GM18951 (cell line): Measurements from ENCODE around the gene F11.

Experiments used
- POLR2A ChIP-seq: IDR thresholded peaks from 4 replicates; pipeline ENCODE4 v1.6.1; 2011; ENCODE audit warnings: mild to moderate bottlenecking; ENCODE audit not compliant: insufficient read length, insufficient read depth; ENCODE audit errors: extremely low read depth
- in situ Hi-C: fragments of 300-500 bp; cut with MboI; formaldehyde crosslinking; loops from one replicate; pipeline ENCODE4 v1.12.0; 2022; ENCODE audit warnings: low sequenced_read_pairs, mixed read lengths, inconsistent platforms; ENCODE audit not compliant: unreplicated experiment

F11 gene

DNA sequence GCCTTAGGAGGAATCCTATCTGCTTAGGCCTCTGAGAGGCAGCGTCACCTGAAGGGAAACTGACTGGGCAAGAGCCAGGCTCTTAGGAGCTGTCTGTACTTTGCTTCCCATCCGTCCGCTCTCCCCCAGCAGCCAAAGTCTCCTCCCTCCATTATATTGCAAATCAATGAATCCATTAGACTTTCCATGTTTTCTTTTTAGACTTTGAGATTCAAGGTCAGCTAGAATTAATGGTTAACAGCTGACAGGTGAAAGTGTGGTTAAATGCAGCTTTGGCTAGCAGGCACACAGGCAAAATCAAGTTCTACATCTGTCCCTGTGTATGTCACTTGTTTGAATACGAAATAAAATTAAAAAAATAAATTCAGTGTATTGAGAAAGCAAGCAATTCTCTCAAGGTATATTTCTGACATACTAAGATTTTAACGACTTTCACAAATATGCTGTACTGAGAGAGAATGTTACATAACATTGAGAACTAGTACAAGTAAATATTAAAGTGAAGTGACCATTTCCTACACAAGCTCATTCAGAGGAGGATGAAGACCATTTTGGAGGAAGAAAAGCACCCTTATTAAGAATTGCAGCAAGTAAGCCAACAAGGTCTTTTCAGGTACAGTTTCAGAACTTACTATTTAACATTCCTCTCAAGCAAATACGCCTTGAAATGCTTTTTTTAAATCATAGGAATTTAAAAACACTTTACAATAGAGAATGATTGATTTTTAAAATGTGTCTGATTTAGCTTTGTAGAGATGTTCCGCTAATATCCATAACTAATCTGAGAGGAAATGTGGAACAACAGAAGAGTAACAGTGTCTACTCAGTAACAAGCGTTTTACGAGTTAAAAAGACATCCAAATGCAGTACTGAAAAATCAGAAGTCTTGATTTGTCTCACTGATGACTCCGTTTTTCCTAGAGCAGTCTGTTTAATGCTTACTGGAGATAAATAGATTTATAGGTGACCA, at the start of gene F11:
Gene F11, plus strand, starts transcription at position 507 of the 970 bp plus-strand sequence. CDS start 948 bp downstream, outside the sequence.
- in situ Hi-C loops, result no loop called here
- TF ChIP-seq POLR2A, result no peak

DNA sequence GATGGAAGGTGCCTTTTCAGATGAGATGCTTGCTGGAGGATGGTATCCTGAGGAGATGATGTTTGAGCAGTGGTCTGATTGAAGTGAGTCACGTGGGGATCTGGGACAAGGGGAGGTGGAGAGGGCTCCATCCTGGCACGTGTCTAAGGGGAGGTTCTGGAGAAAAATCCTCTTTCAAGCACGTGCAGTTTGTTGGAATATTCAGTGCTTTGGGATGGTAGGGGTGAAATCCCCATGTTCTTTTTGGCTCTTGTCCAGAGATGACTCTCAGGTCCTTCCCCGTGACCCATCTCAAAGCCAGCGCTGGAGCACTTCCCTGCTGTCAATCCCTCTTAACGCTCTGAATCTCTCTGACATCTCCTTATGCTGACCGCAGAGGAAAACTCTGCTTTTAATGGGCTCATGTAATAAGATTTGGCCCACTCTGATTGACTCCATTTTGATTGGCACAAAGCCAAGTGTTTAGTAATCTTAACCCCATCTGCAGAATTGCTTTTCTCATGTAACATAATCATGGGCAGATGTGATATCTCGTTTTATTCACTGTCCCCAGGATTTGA, 49.4 kb upstream of the F11 start:
- in situ Hi-C loops, result no loop called here
- TF ChIP-seq POLR2A, result no peak

DNA sequence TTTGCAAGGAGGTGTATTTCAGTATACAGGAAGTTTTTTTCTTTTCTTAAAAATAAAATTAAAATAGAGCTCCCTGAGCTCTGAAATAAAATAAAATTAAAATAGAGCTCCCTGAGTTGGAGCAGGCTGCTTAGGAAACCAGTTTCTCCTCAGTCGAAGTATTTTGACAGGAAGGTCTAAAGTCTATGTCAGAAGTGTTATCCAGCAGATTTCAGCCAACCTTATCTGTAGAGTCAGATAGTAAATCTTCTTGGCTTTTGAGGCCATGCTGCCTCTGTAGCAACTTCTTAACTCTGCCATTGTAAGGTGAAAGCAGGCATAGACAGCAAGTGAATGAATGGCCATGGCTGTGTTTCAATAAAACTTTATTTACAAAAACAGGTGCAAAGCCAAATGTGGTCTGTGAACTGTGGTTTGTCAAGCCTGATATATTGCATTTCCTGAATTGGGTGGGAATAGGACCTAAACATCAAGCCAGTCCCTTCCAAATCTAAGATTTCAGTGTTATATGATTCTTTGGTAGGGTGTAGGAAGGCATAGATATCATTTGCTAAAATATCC, 48.2 kb upstream of the F11 start:
- in situ Hi-C loops, result no loop called here
- TF ChIP-seq POLR2A, result no peak

DNA sequence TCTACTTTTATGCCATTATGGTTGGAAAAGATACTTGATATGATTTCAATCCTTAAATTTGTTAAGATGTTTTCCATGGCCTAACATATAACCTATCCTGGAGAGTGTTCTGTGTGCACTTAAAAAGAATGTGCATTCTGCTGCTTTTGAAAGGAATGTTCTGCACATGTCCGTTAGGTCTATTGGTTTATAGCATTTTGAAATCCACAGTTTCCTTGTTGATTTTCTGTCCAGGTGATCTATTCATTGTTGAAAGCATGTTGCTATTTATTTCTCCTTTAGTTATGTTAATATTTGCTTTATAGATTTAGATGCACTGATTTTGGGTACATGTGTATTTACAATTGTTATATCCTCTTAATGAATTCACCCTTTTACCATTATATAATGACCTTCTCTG, 44.4 kb upstream of the F11 start:
- no peak for TF ChIP-seq POLR2A
- in situ Hi-C loops, result no loop called here

DNA sequence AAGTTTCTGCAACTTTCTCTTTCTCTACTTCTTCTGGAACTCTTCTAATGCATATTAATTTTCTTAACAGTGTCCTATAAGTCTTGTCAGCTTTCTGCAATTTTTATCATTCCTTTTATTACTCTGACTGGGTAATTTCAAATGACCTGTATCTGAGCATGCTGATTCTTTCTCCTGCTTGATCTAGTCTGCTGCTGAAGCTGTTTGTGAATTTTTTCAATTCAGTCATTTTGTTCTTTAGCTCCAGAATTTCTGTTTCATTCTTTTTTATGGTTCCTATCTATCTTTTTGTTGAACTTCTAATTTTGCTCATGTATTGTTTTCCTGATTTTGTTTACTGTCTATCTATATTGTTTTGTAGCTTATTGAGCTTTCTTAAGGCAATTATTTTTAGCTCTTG, 40.1 kb upstream of the F11 start:
- no peak for TF ChIP-seq POLR2A
- in situ Hi-C loops, result no loop called here

DNA sequence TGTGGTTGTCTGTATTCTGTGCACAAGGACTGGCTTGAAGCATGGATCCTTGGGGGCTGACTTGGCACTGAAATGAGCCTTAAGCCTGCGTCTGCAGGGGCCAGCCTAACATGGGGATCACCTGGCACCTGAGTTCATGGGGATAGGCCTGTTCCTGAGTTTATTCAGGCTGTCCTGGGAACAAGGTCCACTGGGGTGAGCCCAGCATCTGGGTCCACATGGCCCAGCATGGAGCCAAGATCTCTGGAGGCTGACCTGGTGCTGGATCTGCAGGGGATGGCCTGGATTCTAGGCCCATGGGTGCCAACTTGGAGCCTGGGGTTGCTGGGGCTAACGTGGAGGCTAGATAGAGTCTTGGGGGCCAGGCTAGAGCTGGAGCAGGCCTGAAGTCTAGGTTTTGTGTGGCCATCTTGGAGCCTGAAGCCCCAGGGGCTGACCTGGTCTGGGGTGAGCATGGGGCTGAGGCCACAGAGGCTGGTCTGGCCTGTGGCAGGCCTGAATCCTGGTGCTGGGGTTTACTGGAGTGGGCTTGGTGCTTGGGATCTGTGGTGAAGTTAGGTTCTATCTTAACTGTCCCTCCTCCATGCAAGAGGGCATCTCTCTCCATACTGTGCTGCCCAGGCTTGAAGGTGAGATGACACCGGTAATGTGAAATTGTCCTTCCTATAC, 39.3 kb upstream of the F11 start:
- TF ChIP-seq POLR2A, result no peak
- in situ Hi-C loops, result no loop called here

DNA sequence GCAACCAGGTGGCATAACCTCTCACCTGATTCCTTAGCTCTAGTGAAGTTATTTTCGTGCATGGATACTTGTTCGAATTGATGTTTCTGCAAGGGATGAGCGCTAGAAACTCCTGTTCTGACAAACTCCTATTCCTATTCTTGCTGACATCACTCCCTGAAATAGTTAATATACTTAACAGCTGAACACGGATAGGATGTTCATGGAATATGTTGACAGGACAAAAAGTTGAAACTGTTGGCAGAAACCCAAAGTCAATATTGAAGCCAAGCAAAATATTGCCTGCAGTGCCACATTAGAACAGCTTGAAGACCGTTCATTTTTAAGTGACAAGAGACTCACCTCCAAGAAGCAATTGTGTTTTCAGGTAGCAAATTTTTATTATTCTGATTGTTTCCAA, 38.8 kb upstream of the F11 start, which contains the start of gene KLKB1:
Gene KLKB1, plus strand, starts transcription at position 287 of the 400 bp plus-strand sequence. CDS start 689 bp downstream, outside the sequence.
- TF ChIP-seq POLR2A, result no peak
- in situ Hi-C loops, result no loop called here

DNA sequence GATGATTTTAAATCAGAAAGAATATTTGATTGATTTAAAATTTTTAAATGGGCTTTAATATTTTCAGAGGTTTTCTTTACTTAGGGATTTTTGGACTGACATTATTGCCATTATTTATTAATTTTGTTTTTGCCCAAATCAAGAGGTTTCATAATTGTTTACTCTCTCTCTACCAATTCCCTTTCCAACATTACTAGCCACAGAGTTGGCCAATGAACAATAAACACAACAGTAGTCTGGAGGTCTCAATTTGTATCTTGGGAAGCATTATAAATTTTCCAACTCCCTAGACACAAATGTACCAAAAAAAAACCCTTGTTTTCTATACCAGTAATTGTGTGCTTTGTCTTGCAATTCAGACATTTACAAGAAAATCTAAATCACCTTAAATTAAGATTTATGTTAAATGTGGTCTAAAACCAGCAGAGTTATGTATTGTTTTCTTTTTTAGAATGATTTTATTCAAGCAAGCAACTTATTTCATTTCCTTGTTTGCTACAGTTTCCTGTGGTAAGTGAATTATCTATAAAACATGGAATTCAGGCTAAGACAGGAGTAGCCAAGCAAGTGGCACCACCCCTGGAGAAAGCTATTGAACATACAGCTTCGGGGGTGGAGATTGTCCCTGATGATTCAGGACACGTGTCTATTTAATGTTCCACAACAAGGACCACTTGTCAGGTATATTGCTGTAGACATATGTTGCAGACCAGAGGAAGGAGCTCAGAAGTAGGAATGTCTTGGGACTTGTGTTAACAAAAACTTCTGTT, 38.1 kb upstream of the F11 start:
- in situ Hi-C loops, result no loop called here

DNA sequence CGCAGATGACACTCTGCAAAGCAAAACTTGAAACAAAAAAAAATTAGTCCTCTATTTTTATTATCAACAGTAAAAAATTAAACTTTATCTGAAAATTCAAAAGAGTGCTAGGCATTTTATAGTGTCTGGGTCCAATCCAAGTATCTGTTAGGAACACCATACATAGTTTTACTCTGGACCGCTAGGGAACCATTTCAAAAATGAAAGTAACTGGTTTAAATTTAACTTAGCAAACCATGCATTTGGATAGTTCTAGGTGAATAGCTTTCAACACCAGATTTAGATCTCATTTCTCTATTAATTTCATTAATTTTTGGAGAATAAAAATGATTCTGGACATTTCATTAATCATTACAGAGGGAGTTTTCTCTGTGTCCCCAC, 37.5 kb upstream of the F11 start:
- in situ Hi-C loops, result no loop called here
- TF ChIP-seq POLR2A, result no peak

More for the DNA sequence above, 38.1 kb upstream of the F11 start:
- no peak for TF ChIP-seq POLR2A

DNA sequence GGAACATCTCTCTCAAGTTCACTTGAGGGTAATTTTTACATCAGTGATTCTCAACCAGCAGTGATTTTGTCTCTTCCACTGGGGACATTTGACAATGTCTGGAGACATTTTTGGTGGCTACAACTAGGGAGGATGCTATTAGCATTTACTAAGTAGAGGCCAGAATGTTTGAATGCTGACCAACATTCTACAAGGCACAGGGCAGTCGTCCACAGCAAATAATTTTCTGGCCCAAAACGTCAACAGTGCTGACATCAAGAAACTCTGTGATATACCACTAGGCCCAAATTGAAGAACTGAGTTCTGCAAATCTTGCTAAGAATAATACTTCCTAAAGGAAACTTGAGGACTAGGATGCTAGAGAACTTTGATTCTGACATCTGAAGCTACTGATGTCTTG, 31.6 kb upstream of the F11 start:
- in situ Hi-C loops, result no loop called here
- no peak for TF ChIP-seq POLR2A

DNA sequence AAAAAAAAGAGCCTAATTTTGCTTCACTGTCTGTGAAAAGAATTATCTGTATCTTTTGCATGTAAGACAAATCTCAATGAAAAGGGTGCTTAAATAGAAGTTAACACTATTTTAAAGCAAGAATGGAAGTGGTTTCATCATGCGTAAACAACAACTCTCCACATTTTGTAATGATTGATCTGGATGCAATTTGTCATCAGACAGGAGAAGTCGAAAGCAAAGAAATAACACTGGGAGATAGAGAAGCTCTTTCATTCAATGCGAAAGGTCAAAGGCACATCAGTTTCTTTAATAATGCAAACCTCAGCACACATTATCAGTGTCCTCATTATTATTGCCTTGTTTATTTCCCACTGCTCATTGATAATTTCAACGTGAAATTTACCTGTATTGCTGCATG, 29.9 kb upstream of the F11 start:
- no peak for TF ChIP-seq POLR2A
- in situ Hi-C loops, result no loop called here

DNA sequence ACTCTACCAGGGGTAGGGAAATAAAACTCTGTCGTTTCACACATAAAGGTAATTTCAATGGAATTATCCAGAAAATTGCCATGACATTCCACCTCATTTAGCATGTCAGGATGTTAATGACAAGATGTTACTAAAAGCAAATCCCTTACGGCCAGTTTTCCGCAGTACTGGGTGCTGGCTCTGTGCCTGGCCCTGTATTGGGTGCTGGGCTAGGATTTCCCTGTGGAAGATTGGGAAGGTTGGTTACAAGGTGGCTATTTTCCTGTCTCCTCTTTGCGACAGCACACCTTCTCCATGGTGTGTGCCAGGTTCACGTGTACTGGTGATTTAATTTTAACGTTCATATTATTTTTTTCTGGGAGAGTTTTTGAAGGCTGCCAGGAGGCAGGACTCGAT, 25.5 kb upstream of the F11 start:
- in situ Hi-C loops, result no loop called here
- TF ChIP-seq POLR2A, result no peak
